ENCODE data around the gene ADGRG6. TPM values are rescaled to one million over a fixed set of nuclear protein-coding genes. Genes with fewer than 3 reads are reported as not detected.

ADGRG6 gene
- total and polyA plus RNA-seq, 2 donors (not counting 3 experiments of a cell fraction or from before 2014, with no cell fraction given): 99.3 to 166 TPM

GRCh38 chr6:142324111-142324510 lies 22.3 kb downstream of the ADGRG6 start:
- Histone ChIP-seq H2AFZ (ENCODE audit: low read depth, low read length) (no peak overlapping the region), H3K36me3 (ENCODE audit: control insufficient read depth in 2 of 2, extremely low read depth in 1 of 2, insufficient read depth in 2 of 2, low read length in 2 of 2) (peaks cover 0 to 2% of the 10 kb centered on the region in 2 experiments), H3K9me1 (replicated peaks; ENCODE audit: control insufficient read depth, extremely low read depth, insufficient read depth, low read length) (no peaks in the 10 kb centered on the region), H3K4me2 (ENCODE audit: insufficient read depth, low read length) (no peak overlapping the region), H3K4me3 (replicated peaks in 1 of 3; ENCODE audit: insufficient read depth in 1 of 3, low read depth in 1 of 3, low read length in 3 of 3) (no peak overlapping the region), H3K4me1 (ENCODE audit: control insufficient read depth, extremely low read depth, insufficient read depth, low read length) (peaks cover 18% of the 10 kb centered on the region), H3K9me3 (replicated peaks; ENCODE audit: control insufficient read depth, insufficient read depth, low read length) (no peaks in the 10 kb centered on the region), H3K9ac (replicated peaks; ENCODE audit: extremely low read depth, insufficient read depth, low read length) (no peak overlapping the region), H3K27me3 (ENCODE audit: control insufficient read depth in 2 of 2, insufficient read depth in 2 of 2, low read length in 2 of 2) (no peaks in the 10 kb centered on the region), H4K20me1 (replicated peaks; ENCODE audit: control insufficient read depth, extremely low read depth, insufficient read depth, low read length) (no peaks in the 10 kb centered on the region), H3K79me2 (ENCODE audit: control insufficient read depth, insufficient read depth, low read length) (peaks cover 70% of the 10 kb centered on the region), H3K27ac (ENCODE audit: insufficient read depth, low read depth, low read length) (no peak overlapping the region)
- intact Hi-C loops (cut with micrococcal nuclease) (no loop called here), dilution Hi-C loops (cut with MboI; ENCODE audit: extremely low pct_ligation_motif_present, low sequenced_read_pairs) (no loop called here)
- no peak for TF ChIP-seq MAX (IDR thresholded peaks at IDR 0.05; ENCODE audit: insufficient read depth, insufficient read length)
- TF ChIP-seq FOS (IDR thresholded peaks at IDR 0.05; ENCODE audit: borderline replicate concordance, insufficient read depth, low read length): no peak
- TF ChIP-seq EZH2 (IDR thresholded peaks at IDR 0.05; ENCODE audit: borderline replicate concordance, low read depth, low read length, severe bottlenecking): no peak
- no peak for TF ChIP-seq JUN (IDR thresholded peaks at IDR 0.05; ENCODE audit: borderline replicate concordance, insufficient read depth, insufficient read length, low read depth)
- no peak for TF ChIP-seq MYC (IDR thresholded peaks at IDR 0.05; ENCODE audit: low read depth, low read length)
- no peak for TF ChIP-seq POLR2A (IDR thresholded peaks at IDR 0.05; ENCODE audit: low read depth, low read length)
- TF ChIP-seq CTCF (IDR thresholded peaks at IDR 0.05; ENCODE audit: extremely low read depth in 1 of 2, insufficient read depth in 1 of 2, low read depth in 1 of 2, low read length in 2 of 2): no peak
- no peak for TF ChIP-seq GATA2 (IDR thresholded peaks at IDR 0.05; ENCODE audit: insufficient read depth, insufficient read length, low read depth, low read length)
- no peak for TF ChIP-seq POLR2AphosphoS5 (IDR thresholded peaks at IDR 0.05; ENCODE audit: insufficient read depth, low read depth, low read length)
- ChIA-PET POLR2A (no interaction called here), CTCF (interaction anchor here (1.4 to 1.6 kb wide), 4 partner anchors 11 to 92 kb away, joined by 3 to 7 read pairs (median 4); no protein-coding TSS in a partner anchor)
- no peak for FAIRE-seq
- no TSS peak for BruUV-seq (replicated peaks)
- DNase-seq (ENCODE audit: low read depth, low spot score): no peak

Measured in endothelial cell of umbilical vein (primary cell).